ENCODE results near the gene LPIN3.

LPIN3 gene

GRCh38 chr20:41367956-41368355, 27.3 kb downstream of the LPIN3 start:
- DNase-seq = no peak

- DNase-seq = no peak
Measured at GRCh38 chr20:41369673-41370072, 29.1 kb downstream of the LPIN3 start.

DNA sequence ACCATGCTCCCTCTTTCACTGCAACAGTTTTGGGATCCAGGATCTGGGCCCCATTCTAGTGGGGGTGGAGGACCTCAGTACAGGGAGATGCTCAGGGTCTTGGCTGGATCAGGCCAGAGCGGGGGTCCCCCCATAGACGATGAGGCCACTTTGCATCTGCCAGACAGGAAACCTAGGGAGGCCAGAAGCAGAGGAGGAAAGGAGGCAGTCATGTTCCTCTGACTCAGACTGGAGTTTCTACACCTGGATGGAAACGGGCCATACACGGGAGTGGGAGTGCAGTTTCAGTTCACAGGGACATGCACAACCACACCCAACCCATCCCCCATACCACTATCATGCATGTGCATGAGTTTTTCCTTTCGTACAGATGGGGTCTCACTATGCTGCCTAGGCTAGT, 29.6 kb downstream of the LPIN3 start:
- no peak for DNase-seq

DNA sequence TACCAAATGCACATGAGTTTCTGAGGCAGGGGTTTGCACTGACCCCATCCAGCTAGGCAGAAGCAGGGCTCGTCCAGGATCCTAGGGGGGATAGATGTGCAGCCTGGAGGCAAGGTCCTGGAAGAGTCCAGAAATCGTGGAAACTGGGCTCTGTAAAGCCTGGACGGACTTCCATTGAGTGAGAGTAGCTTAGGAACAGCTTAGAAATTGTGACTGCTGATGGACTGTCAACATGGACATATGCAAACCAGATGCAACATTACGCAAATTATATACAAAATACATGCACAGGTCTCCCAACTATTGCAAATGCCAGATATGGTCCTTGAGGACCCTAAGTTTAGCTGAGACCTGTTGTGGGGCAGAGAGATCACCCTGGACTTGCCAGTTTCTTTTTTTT, 30.8 kb downstream of the LPIN3 start:
- no peak for DNase-seq

GRCh38 chr20:41373251-41373783, 32.7 kb downstream of the LPIN3 start:
- DNase-seq = no peak

GRCh38 chr20:41373931-41374920, 33.6 kb downstream of the LPIN3 start:
- DNase-seq = no peak

GRCh38 chr20:41375846-41376245, 35.2 kb downstream of the LPIN3 start:
- DNase-seq = no peak

DNA sequence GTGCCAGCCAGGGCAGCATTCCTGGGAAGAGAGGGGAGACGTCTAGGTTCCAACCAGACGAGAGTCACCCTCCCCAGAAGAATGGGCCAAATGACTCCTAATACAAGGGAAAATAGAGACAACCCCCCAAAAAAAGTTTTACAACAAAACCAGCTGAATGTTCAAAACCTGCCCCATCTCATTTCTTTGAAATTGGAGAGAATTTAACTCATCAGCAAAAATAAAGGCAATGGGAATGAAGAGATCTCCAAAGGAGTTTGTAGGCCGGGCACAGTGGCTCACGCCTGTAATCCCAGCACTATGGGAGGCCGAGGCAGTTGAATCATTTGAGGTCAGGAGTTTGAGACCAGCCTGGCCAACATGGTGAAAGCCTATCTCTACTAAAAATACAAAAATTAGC, 35.7 kb downstream of the LPIN3 start:
- no peak for DNase-seq

DNA sequence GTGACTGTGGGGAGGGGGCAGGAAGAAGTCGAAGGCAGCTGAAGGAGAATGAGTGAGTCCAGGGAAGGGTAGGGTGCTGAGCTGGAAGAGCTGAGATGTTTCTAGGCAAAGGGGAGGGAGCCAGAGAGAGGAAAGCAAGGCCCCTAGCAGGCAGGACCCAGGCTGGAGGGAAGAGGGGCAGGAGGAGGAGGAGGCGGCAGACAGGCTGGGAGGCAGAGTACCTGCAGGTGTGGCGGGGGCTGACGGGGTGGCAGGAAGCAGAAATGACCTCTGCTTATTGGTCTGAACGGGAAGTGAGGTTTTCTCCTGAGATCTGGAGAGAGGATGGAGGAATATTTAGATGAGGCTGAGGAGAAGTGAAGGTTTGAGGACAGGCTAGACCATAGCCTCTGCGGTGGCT, 36.7 kb downstream of the LPIN3 start:
- DNase-seq = no peak

DNA sequence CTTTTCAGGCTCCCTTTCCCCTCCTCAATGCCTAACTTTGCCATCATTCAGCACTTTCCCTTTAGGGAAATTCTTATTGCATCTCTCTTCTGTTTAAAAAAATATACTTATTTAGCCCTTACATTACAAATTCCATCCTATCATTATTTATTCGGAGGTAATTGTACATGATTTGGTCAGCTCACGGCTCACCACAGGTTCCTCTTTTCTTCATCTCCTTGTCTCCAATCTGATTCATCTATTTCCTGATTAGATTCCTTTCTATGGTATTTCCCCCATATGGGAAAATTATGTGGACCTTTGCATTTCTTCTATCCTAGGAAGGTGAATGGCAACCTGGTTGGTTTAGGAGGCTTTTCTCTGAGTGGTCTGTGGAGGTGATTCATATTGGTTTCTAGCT, 38.9 kb downstream of the LPIN3 start:
- DNase-seq = no peak

DNA sequence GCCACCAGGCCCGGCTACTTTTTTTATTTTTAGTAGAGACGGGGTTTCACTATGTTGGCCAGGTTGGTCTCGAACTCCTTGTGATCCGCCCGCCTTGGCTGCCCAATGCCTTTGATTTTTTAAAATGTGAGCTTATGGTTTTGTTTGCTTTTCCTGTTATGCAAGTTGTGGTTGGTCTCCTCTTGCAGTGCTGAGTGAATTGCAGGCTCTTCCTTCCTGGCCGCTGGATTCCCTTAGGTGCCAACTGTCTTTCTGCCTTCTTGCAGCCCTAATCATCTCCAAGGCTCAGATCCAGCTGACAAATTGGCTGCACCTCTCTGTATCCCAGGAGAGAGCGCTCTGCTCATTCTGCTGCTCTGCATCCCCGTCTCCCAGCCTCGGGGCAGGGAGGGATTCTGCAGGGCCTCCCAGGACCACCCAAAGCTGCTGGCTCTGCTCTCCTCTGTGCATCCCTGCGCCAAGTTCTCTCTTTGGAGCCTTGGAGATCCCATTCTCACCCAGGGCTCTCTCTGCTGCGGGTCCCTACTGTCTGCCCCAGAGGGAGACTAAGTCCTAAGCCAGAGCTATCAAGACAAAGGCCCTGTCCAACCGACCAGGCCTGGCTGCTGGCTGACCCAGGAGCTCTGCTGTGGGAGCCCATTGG, 40.1 kb downstream of the LPIN3 start:
- no peak for DNase-seq

- DNase-seq = no peak
Measured at GRCh38 chr20:41382791-41383305, 42.2 kb downstream of the LPIN3 start.

- DNase-seq = peak; percentile 80
Measured at GRCh38 chr20:41386502-41387427, 46.1 kb downstream of the LPIN3 start.

DNA sequence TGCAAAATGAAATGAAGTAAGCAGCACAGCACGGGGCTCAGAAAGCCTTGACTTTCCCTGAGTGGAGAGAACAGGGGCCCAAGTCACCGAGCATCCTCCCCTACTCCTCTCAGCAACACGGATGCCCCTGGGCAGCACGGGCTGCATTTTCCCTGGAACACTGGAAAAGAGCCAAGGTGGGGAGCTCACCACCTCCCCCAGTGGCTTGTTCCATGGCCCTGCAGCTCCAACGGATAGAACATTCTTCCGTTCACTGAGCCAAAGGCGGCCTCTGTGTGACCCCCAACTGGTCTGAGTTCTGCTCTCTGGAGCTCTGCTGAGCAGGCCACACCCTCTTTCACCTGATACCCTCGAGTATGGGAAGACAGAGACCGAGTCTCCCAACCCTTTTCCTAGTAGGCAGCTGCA, 46.8 kb downstream of the LPIN3 start:
- DNase-seq = no peak

GRCh38 chr20:41390889-41391288, 50.3 kb downstream of the LPIN3 start:
- DNase-seq = no peak

DNA sequence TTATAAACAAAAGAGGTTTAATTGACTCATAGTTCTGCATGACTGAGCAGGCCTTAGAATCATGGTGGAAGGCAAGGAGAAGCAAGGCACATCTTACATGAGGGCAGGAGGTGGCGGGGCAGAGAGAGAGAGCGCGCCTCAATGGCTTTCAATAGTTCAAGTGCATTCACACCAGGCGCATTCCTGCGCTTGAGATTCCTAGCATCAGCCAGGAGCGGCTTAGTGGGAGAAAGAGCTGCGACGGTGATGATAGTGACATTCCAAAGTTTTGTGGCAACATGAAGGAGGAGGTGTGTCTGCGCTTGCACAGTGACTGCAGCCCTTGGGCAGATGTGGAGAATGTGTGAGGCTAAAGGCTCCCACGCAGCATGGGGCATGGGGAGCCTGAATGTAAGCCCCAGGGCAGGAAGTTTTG, 51.0 kb downstream of the LPIN3 start:
- no peak for DNase-seq

GRCh38 chr20:41392295-41392694, 51.7 kb downstream of the LPIN3 start:
- no peak for DNase-seq

- DNase-seq = peak; percentile 74
Measured at GRCh38 chr20:41392871-41393704, 52.5 kb downstream of the LPIN3 start.

DNA sequence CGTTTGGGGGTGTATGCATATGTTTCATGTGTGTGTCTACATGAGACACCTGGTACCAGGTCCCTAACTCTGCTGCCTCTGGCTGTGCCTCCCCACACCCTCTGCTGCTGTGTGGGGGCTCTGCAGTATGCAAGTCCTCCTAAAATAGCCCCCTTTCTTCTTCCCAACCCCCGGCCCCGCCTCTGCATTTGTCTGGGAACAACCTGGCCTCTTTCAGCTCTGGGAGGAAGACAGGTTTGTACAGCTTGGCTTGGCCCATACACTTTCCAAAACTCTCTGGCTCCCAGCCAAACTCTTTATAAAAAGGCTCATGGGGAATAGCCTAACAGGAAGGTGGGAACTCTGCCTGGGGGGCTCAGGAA, 53.1 kb downstream of the LPIN3 start:
- peak; percentile 53 for DNase-seq

DNA sequence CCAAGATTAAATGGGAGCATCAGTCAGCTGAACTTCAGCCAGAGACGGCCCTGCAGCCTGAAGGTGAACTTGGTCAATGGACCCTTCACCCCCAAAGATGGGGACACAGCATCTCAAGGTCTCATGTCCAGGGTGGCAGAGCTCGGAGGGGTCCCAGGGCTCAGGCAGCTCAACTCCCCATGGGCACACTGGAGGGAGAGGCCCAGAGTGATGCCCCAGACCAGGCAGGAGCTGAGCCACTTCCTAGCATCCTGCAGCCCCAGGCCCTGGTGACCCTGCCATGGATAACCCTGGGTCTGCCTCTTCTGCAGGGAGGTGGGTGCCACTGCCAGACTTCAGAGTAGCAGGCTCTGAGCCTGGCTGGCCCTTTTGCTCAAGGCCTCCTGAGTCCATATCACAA, 53.5 kb downstream of the LPIN3 start:
- DNase-seq = no peak

GRCh38 chr20:41394931-41395666, 54.5 kb downstream of the LPIN3 start:
- DNase-seq = no peak
